Heart right ventricle (tissue), 16 donors: ENCODE data around the gene UQCC2. TPM values are rescaled to one million over a fixed set of nuclear protein-coding genes. Genes with fewer than 3 reads are reported as not detected.
A peak's percentile ranks its signal among the peaks of the same experiment; 100 is the strongest.

Experiments
- ATAC-seq, 8 donors: fragments of 200-7000 bp; cut with Tn5 transposase; one replicate each; pipeline ENCODE4 v1.9.1; 2020; ENCODE audit warnings: mild to moderate bottlenecking in 8 of 8, moderate library complexity in 8 of 8, moderate number of reproducible peaks in 1 of 8
- DNase-seq, 2 donors: peaks; one replicate each; pipeline ENCODE4 v3.0.0-alpha.2; 2020
- H3K27ac ChIP-seq, 10 donors: fragments of 200-600 bp; sonication (generic) in 2 of 10; one replicate each; pipeline versions ENCODE4 v1.5.0 to v1.8.0; 2020 to 2022; ENCODE audit warnings: mild to moderate bottlenecking in 3 of 10
- H3K27me3 ChIP-seq, 7 donors: fragments of 200-600 bp; one replicate each; pipeline ENCODE4 v1.8.0; 2021 to 2022; ENCODE audit warnings: mild to moderate bottlenecking in 2 of 7
- H3K36me3 ChIP-seq, 9 donors: fragments of 200-600 bp; sonication (generic) in 1 of 9; one replicate each; pipeline versions ENCODE4 v1.5.0 to v1.8.0; 2020 to 2022; ENCODE audit warnings: mild to moderate bottlenecking in 2 of 9
- H3K4me1 ChIP-seq, 9 donors: fragments of 200-600 bp; sonication (generic) in 1 of 9; one replicate each; pipeline versions ENCODE4 v1.5.0 to v1.8.0; 2020 to 2022; ENCODE audit warnings: mild to moderate bottlenecking in 4 of 9
- H3K4me3 ChIP-seq, 10 donors: fragments of 200-600 bp; sonication (generic) in 2 of 10; one replicate each; pipeline versions ENCODE4 v1.5.0 to v1.8.0; 2020 to 2022; ENCODE audit warnings: mild to moderate bottlenecking in 7 of 10, moderate library complexity in 2 of 10
- H3K9me3 ChIP-seq, 11 donors: fragments of 200-600 bp in 10 of 11; sonication (generic) in 2 of 11; one replicate each; pipeline versions ENCODE4 v1.5.0 to v1.8.0; 2013 to 2022; ENCODE audit warnings: mild to moderate bottlenecking in 2 of 11, control low read depth in 1 of 11, moderate library complexity in 1 of 11
- CTCF ChIP-seq, 9 donors: fragments of 200-600 bp; sonication (generic) in 2 of 9; IDR thresholded peaks; one replicate each; pipeline versions ENCODE4 v1.5.0 to v1.8.0; 2021 to 2022; ENCODE audit warnings: antibody characterized with exemption in 9 of 9, mild to moderate bottlenecking in 5 of 9, moderate library complexity in 1 of 9
- WGBS, 2 donors: extraction: QIAGEN DNeasy Blood & Tissue Kit; methylation state at CpG; one replicate each; pipeline ENCODE4 v1.1.7; 2013; ENCODE audit warnings: inconsistent platforms in 1 of 2; 5-methylcytosine and 5-hydroxymethylcytosine counted together
- intact Hi-C, 10 donors: fragments of 100-400 bp; cut with DNase I; formaldehyde crosslinking; loops; one replicate each; pipeline versions ENCODE4 v1.11.1 to v1.14.2; 2022
- polyA plus RNA-seq, 2 donors: library from polyadenylated mRNA; stranded (reverse); fragments of 200-250 nt; gene quantifications; one replicate each; pipeline ENCODE4 v1.2.3, GENCODE V29; 2013
- total RNA-seq, 10 donors: library from RNA; stranded (reverse); fragmentation: NEBNext Ultra II Directional in 3 of 10; extraction: Animal tissue kit (Norgen Biotek cat#: 25700) in 3 of 10; gene quantifications; one replicate each; pipeline versions ENCODE4 v1.2.1 to v1.2.4, GENCODE V29; 2021 to 2023
- donor health status: Arrhythmogenic right ventricular cardiomyopathy.
- donor health status: ischemic (EF 13 %, LVEDD 7.1; RV severe dilation, severe dysfunction).
- donor health status: healthy with polysubstance abuse.
- donor health status: DM: no; HTN: yes; CAD: no.
- donor health status: DM: no; HTN: no; CAD: no.
- donor health status: ischemic (EF 25% LVEDD 6.9; RV normal size, moderate dysfunction).
- donor health status: ischemic (EF 25% LVEDD 5.7; RV mildly dilated, moderate dysfunction).
- donor health status: healthy.
- donor health status: DM: yes; HTN: yes; CAD: no.
- donor health status: Ischemic cardiomyopathy.
- donor health status: ischemic (EF 35%, LVEDD 5.7; RV mildly dilated, moderate dysfunction).
- donor health status: nonischemic (EF 11% LVEDD 7.7; RV severe dilation, severe dysfunction).
- donor health status: DM: yes; HTN: yes; CAD: no.
- donor health status: PGD.
- donor health status: ischemic (EF 29% LVEDD 5.4; RV normal size, mild dysfunction).
- donor health status: nonischemic (EF 23%, LVEDD 6.1; RV moderate dilation, normal function).

UQCC2 gene
- total and polyA plus RNA-seq, 12 donors: 200 to 598 (median 245) TPM

GRCh38 chr6:33725891-33726673 lies 14.6 kb upstream of the UQCC2 start:
- WGBS, 2 donors: 86 to 94% methylated on average over 7 of the region's 7 CpGs
- no peak for TF ChIP-seq CTCF (IDR thresholded peaks at IDR 0.05)
- DNase-seq (no peak), ATAC-seq (no peak)
- peaks cover 9 to 68% (median 42%) of the 10 kb centered on the region in 9 donors for H3K4me1 ChIP-seq
- no peaks in the 10 kb centered on the region for H3K9me3 ChIP-seq
- intact Hi-C loops: no loop called here
- no peak overlapping the region for H3K4me3 ChIP-seq
- H3K27ac ChIP-seq: peak overlapping the region in 6 of 10 donors; percentile 73 to 94 (median 80)
- peaks cover 0 to 14% (median 0%) of the 10 kb centered on the region in 9 donors for H3K36me3 ChIP-seq
- H3K27me3 ChIP-seq: peaks cover 0 to 6% (median 0%) of the 10 kb centered on the region in 7 donors

GRCh38 chr6:33725222-33725621 lies 13.7 kb upstream of the UQCC2 start:
- intact Hi-C loops: no loop called here
- WGBS, 2 donors: 91 to 93% methylated on average over 13 of the region's 14 CpGs
- ATAC-seq (no peak), DNase-seq (no peak)
- peaks cover 9 to 59% (median 38%) of the 10 kb centered on the region in 9 donors for H3K4me1 ChIP-seq
- H3K27me3 ChIP-seq: peaks cover 0 to 6% (median 0%) of the 10 kb centered on the region in 7 donors
- no peaks in the 10 kb centered on the region for H3K9me3 ChIP-seq
- H3K36me3 ChIP-seq: peaks cover 0 to 14% (median 0%) of the 10 kb centered on the region in 9 donors
- no peak overlapping the region for H3K4me3 ChIP-seq
- no peak overlapping the region for H3K27ac ChIP-seq
- TF ChIP-seq CTCF (IDR thresholded peaks at IDR 0.05): no peak

DNA sequence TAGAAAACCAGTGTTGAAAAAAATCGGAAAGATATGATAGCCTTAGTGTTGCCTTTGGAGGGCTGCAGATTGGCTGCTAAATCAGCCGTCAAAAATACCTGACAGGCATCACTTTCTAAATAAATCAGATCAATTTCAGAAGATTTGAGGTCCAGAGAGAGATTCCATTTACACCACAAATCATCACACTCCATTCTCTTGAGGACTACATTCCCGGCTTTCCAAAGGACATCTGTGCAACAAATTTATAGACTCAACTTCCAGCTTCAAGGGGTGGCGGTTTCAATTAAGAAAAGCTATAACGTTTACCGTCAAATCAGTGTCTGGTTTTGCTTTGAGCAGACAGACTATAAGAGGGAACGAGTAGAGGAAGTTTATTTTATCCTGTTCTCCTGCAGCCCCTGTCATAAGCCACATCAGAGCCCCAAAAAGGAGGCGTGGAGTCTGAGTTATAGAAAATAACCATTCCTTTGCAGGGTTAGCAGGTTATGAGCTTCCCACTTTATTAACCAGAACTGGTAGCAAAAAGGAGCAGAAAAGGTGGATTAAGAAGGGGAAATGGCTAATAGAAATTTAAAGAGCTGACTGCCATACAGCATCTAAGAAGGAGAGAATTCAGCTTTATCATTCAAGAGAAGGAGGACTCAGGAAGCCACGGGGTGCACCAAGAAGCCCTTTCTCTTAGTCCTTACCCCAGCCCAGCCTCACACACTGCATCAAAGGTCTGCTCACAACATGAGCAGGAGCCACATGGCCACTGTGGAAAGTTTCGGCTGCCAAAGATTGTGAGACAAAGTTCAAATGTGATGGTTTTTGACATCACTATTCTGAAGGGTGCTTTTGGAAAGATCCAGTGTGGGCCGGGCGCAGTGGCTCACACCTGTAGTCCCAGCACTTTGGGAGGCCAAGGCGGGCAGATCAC lies 12.9 kb upstream of the UQCC2 start:
- no peaks in the 10 kb centered on the region for H3K9me3 ChIP-seq
- H3K27me3 ChIP-seq: peaks cover 0 to 6% (median 0%) of the 10 kb centered on the region in 7 donors
- peaks cover 8 to 52% (median 32%) of the 10 kb centered on the region in 9 donors for H3K4me1 ChIP-seq
- intact Hi-C loops: loop anchor here in 1 of 10 donors (5.0 kb wide), 1 partner anchor 38 kb away; no protein-coding TSS in a partner anchor
- DNase-seq (no peak), ATAC-seq (no peak)
- no peak for TF ChIP-seq CTCF (IDR thresholded peaks at IDR 0.05)
- H3K36me3 ChIP-seq: peaks cover 0 to 14% (median 0%) of the 10 kb centered on the region in 9 donors
- WGBS, 2 donors: 74% methylated on average over 13 of the region's 13 CpGs
- peak overlapping the region in 2 of 10 donors; percentile 16 to 26 for H3K27ac ChIP-seq
- H3K4me3 ChIP-seq: no peak overlapping the region
